HG03064 (cell line): Measurements from ENCODE around the gene RHEB.

Experiments
- ATAC-seq: cut with Tn5 transposase; IDR thresholded peaks from one replicate; pipeline ENCODE4 v1.9.1; 2021; ENCODE audit warnings: low read depth; ENCODE audit not compliant: unreplicated experiment

RHEB gene

GRCh38 chr7:151519765-151520418 is at the start of gene RHEB:
Gene RHEB (minus strand): TSS chr7:151519895. CDS start chr7:151519511, 384 bp downstream.
- peak; percentile 75 for ATAC-seq

- ATAC-seq: no peak
These were observed 47.2 kb upstream of the RHEB start for GRCh38 chr7:151566897-151567320.

GRCh38 chr7:151565541-151565940 is 45.8 kb upstream of the RHEB start:
- no peak for ATAC-seq

GRCh38 chr7:151560243-151560642 is 40.5 kb upstream of the RHEB start:
- no peak for ATAC-seq

GRCh38 chr7:151559557-151560183 is 40.0 kb upstream of the RHEB start:
- ATAC-seq: no peak

GRCh38 chr7:151558575-151558974 is 38.9 kb upstream of the RHEB start:
- no peak for ATAC-seq

- no peak for ATAC-seq
These were observed 36.9 kb upstream of the RHEB start for GRCh38 chr7:151556592-151556991.

- no peak for ATAC-seq
These were observed 33.7 kb upstream of the RHEB start for GRCh38 chr7:151553356-151553755.

- no peak for ATAC-seq
These were observed 32.8 kb upstream of the RHEB start for GRCh38 chr7:151552352-151553028.

GRCh38 chr7:151551820-151552219 is 32.1 kb upstream of the RHEB start:
- ATAC-seq: no peak

GRCh38 chr7:151550656-151551286 is 31.1 kb upstream of the RHEB start:
- ATAC-seq: no peak

GRCh38 chr7:151549644-151550043 is 29.9 kb upstream of the RHEB start:
- no peak for ATAC-seq

- ATAC-seq: no peak
These were observed 29.4 kb upstream of the RHEB start for GRCh38 chr7:151549083-151549482.

- no peak for ATAC-seq
These were observed 24.5 kb upstream of the RHEB start for GRCh38 chr7:151544183-151544582.

- no peak for ATAC-seq
These were observed 23.0 kb upstream of the RHEB start for GRCh38 chr7:151542606-151543130.

- ATAC-seq: no peak
These were observed 22.2 kb upstream of the RHEB start for GRCh38 chr7:151541709-151542499.

GRCh38 chr7:151540146-151540545 is 20.5 kb upstream of the RHEB start:
- ATAC-seq: no peak

- ATAC-seq: no peak
These were observed 19.5 kb upstream of the RHEB start for GRCh38 chr7:151539088-151539671.

GRCh38 chr7:151537818-151538561 is 18.3 kb upstream of the RHEB start:
- no peak for ATAC-seq
